ENCODE results near the gene PKD2L1. TPM values are rescaled to one million over a fixed set of nuclear protein-coding genes. Genes with fewer than 3 reads are reported as not detected.

PKD2L1 gene
- total and polyA plus RNA-seq, 2 of the 8 experiments (the other 6 are each of a cell fraction or from before 2014, with no cell fraction given) = 0.20 to 0.33 TPM

DNA sequence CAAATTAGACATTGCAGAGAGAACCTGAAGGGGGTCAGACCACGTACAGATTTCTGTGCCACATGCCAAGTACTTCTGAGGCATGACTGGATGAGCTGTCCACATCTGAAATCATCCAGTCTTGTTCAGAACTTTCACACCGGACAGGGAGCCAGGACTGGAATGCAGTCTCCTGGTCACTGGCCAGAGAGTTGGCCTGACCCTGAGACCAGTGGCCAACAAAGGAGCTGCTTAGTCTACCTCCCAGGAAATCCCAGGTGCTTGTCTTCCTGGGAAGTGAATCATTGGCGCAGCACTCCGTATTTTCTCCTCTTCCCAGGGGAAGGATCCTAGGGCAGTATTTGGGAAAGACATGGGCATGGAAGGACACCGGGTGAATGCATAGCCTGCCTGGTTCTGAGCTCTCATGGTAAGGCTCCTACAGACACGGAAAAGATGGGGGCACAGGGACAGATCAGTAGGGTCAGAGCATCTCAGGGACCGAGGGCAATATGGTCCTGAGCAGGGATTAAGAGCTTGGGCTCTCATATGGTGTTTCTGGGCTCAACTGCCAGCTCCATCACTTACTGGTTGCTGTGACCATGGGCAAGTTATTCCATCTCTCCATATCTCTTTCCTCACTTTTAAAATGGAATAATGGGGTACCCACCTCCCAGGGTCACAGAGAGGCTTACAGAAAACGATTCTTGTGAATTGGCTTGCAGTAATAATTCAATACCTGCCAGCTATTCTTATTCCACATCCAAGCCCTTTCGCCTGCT lies 15.7 kb upstream of the PKD2L1 start (continued):
- TF ChIP-seq CHD7 (IDR thresholded peaks at IDR 0.05; ENCODE audit: insufficient replicate concordance, low read length) (no peak), CBX8 (IDR thresholded peaks at IDR 0.05; ENCODE audit: borderline replicate concordance, low read depth, low read length) (no peak), SUZ12 (IDR thresholded peaks at IDR 0.05; ENCODE audit: low read length) (no peak), GTF2F1 (IDR thresholded peaks at IDR 0.05; ENCODE audit: borderline replicate concordance, low read depth, low read length) (no peak)
- TF ChIP-seq, protein P1, sequence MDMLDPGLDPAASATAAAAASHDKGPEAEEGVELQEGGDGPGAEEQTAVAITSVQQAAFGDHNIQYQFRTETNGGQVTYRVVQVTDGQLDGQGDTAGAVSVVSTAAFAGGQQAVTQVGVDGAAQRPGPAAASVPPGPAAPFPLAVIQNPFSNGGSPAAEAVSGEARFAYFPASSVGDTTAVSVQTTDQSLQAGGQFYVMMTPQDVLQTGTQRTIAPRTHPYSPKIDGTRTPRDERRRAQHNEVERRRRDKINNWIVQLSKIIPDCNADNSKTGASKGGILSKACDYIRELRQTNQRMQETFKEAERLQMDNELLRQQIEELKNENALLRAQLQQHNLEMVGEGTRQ (IDR thresholded peaks at IDR 0.05; ENCODE audit: low read length) = no peak
- TF ChIP-seq, protein P2, sequence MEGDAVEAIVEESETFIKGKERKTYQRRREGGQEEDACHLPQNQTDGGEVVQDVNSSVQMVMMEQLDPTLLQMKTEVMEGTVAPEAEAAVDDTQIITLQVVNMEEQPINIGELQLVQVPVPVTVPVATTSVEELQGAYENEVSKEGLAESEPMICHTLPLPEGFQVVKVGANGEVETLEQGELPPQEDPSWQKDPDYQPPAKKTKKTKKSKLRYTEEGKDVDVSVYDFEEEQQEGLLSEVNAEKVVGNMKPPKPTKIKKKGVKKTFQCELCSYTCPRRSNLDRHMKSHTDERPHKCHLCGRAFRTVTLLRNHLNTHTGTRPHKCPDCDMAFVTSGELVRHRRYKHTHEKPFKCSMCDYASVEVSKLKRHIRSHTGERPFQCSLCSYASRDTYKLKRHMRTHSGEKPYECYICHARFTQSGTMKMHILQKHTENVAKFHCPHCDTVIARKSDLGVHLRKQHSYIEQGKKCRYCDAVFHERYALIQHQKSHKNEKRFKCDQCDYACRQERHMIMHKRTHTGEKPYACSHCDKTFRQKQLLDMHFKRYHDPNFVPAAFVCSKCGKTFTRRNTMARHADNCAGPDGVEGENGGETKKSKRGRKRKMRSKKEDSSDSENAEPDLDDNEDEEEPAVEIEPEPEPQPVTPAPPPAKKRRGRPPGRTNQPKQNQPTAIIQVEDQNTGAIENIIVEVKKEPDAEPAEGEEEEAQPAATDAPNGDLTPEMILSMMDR (IDR thresholded peaks at IDR 0.05; ENCODE audit: control extremely low read depth in 1 of 3, insufficient read depth in 1 of 3, low read depth in 1 of 3, low read length in 3 of 3) = no peak

All from H1 (cell line).